ENCODE data around the gene CASS4.

DNA sequence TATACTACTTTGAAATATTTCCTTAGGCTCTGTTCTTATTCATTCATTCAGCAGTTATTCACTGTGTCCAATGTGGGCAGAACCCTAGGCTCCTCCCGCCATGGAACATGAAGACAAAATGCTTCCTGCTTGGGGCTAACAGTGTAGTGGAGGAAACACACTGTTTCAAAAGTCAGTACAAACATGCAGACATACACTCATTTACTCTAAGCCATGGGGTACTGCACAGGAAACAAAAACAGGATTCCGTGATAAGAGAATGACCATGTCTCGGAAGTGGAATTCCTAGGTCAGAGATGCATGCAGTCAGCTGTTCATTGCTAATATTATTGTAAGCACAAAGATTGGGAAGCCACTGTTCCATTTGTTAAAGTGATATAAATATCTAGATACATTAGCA is 94.0 kb downstream of the CASS4 start:
- TF ChIP-seq, protein P1, sequence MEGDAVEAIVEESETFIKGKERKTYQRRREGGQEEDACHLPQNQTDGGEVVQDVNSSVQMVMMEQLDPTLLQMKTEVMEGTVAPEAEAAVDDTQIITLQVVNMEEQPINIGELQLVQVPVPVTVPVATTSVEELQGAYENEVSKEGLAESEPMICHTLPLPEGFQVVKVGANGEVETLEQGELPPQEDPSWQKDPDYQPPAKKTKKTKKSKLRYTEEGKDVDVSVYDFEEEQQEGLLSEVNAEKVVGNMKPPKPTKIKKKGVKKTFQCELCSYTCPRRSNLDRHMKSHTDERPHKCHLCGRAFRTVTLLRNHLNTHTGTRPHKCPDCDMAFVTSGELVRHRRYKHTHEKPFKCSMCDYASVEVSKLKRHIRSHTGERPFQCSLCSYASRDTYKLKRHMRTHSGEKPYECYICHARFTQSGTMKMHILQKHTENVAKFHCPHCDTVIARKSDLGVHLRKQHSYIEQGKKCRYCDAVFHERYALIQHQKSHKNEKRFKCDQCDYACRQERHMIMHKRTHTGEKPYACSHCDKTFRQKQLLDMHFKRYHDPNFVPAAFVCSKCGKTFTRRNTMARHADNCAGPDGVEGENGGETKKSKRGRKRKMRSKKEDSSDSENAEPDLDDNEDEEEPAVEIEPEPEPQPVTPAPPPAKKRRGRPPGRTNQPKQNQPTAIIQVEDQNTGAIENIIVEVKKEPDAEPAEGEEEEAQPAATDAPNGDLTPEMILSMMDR (IDR thresholded peaks at IDR 0.05) = no peak
- TF ChIP-seq POLR2A (IDR thresholded peaks at IDR 0.05) = no peak

All from gastroesophageal sphincter (tissue), 3 donors.